Prostate gland (tissue), 2 donors: Measurements from ENCODE around the gene ADGRG7. TPM values are rescaled to one million over a fixed set of nuclear protein-coding genes. Genes with fewer than 3 reads are reported as not detected.

Source experiments
- DNase-seq: peaks from one replicate; pipeline ENCODE4 v3.0.0-alpha.2; 2019; ENCODE audit warnings: low spot score
- H3K27ac ChIP-seq, 2 donors: fragments of 200-600 bp; sonication (generic); 2 replicates each; pipeline ENCODE4 v1.5.1; 2017 to 2019
- H3K27me3 ChIP-seq: fragments of 200-600 bp; sonication (generic); replicated peaks from 2 replicates; pipeline ENCODE4 v1.5.1; 2019; ENCODE audit not compliant: insufficient read depth
- H3K36me3 ChIP-seq, 2 donors: fragments of 200-600 bp; sonication (generic); 1 replicate in 1 of 2; 2 replicates in 1 of 2; pipeline versions ENCODE4 v1.5.1 to v1.8.1; 2017 to 2019
- H3K4me1 ChIP-seq: fragments of 200-600 bp; sonication (generic); replicated peaks from 2 replicates; pipeline ENCODE4 v1.5.1; 2019
- H3K4me3 ChIP-seq, 2 donors: fragments of 200-600 bp; sonication (generic); 2 replicates each; pipeline ENCODE4 v1.5.1; 2017 to 2019
- H3K9me3 ChIP-seq: fragments of 200-600 bp; sonication (generic); 2 replicates; pipeline ENCODE4 v1.5.1; 2017
- POLR2A ChIP-seq: fragments of 450-650 bp; IDR thresholded peaks from one replicate; pipeline ENCODE4 v1.6.1; 2016; ENCODE audit warnings: antibody characterized with exemption, mild to moderate bottlenecking
- POLR2AphosphoS5 ChIP-seq: sonication (generic); formaldehyde crosslinking; IDR thresholded peaks from one replicate; pipeline ENCODE4 v1.6.1; 2017; ENCODE audit warnings: antibody characterized with exemption
- WGBS: methylation state at CpG from one replicate; pipeline ENCODE4 v1.1.5; 2018; 5-methylcytosine and 5-hydroxymethylcytosine counted together
- intact Hi-C: fragments of 100-400 bp; cut with DNase I; formaldehyde crosslinking; loops from one replicate; pipeline ENCODE4 v1.14.2; 2022
- small RNA-seq, 2 donors: library from RNA; depleted of rRNA; stranded (forward); fragments of <200 nt; gene quantifications; one replicate each; pipeline ENCODE3, GENCODE V24; 2016
- total RNA-seq, 2 donors: library from RNA; depleted of rRNA; stranded (reverse); fragments of >200 nt; gene quantifications; one replicate each; pipeline ENCODE4 v1.1.0, GENCODE V29; 2016
- TF ChIP-seq, protein P1 (sequence below), 4 experiments: fragments of 200-600 bp in 2 of 4; fragments of 450-650 bp in 2 of 4; sonication (generic) in 2 of 4; IDR thresholded peaks; 1 replicate in 3 of 4; 2 replicates in 1 of 4; pipeline ENCODE4 v1.5.1; 2016 to 2019; ENCODE audit warnings: antibody characterized with exemption in 4 of 4, mild to moderate bottlenecking in 2 of 4, moderate library complexity in 2 of 4

Gene ADGRG7
- total RNA-seq, 2 donors from 2014 or later, result 0.68 TPM; not detected in 1

GRCh38 chr3:100737334-100737733 lies 127.9 kb downstream of the ADGRG7 start:
- DNase-seq, result no peak
- Histone ChIP-seq H3K9me3 (no peaks in the 10 kb centered on the region), H3K27me3 (no peaks in the 10 kb centered on the region), H3K36me3 (peaks cover 0 to 4% of the 10 kb centered on the region in 2 donors), H3K4me1 (no peaks in the 10 kb centered on the region), H3K4me3 (no peak overlapping the region), H3K27ac (no peak overlapping the region)
- 20% methylated on average over 2 of the region's 2 CpGs for WGBS
- intact Hi-C loops, result no loop called here
- no peak for TF ChIP-seq POLR2A
- TF ChIP-seq, protein P1, sequence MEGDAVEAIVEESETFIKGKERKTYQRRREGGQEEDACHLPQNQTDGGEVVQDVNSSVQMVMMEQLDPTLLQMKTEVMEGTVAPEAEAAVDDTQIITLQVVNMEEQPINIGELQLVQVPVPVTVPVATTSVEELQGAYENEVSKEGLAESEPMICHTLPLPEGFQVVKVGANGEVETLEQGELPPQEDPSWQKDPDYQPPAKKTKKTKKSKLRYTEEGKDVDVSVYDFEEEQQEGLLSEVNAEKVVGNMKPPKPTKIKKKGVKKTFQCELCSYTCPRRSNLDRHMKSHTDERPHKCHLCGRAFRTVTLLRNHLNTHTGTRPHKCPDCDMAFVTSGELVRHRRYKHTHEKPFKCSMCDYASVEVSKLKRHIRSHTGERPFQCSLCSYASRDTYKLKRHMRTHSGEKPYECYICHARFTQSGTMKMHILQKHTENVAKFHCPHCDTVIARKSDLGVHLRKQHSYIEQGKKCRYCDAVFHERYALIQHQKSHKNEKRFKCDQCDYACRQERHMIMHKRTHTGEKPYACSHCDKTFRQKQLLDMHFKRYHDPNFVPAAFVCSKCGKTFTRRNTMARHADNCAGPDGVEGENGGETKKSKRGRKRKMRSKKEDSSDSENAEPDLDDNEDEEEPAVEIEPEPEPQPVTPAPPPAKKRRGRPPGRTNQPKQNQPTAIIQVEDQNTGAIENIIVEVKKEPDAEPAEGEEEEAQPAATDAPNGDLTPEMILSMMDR (IDR thresholded peaks at IDR 0.05), result peak in 3 of 4 experiments; percentile 28 to 40 (median 29)

GRCh38 chr3:100740207-100740606 lies 130.8 kb downstream of the ADGRG7 start:
- H3K27me3 ChIP-seq, result no peaks in the 10 kb centered on the region
- no peak overlapping the region for H3K27ac ChIP-seq
- no peak overlapping the region for H3K4me3 ChIP-seq
- TF ChIP-seq POLR2AphosphoS5 (no peak), POLR2A (no peak)
- TF ChIP-seq, protein P1 (IDR thresholded peaks at IDR 0.05), result no peak
- intact Hi-C loops, result no loop called here
- WGBS, result 89% methylated on average over 1 of the region's 1 CpG
- H3K36me3 ChIP-seq, result peaks cover 0 to 4% of the 10 kb centered on the region in 2 donors
- H3K4me1 ChIP-seq, result no peaks in the 10 kb centered on the region
- no peaks in the 10 kb centered on the region for H3K9me3 ChIP-seq
- DNase-seq, result no peak

DNA sequence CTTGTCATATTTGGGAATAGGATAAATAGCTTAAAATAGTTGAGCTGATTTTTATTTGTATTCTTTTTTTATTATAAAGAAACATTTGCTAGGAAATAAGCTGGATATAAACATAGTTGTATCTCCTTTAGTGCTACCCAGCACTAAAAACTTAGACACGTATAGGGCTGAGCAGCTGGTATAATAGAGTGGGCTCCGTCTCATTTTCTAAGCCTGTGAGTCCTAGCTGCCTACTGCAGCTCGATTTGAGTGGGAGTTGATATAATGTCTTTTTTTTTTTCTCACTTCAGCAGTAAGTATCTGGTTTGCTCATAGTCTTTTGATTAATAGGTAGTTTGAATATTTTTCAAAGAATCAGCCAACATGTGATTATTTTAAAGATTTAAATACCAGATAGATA lies 134.1 kb downstream of the ADGRG7 start:
- TF ChIP-seq POLR2AphosphoS5, result no peak
- TF ChIP-seq, protein P1 (IDR thresholded peaks at IDR 0.05), result no peak
- no peak for TF ChIP-seq POLR2A
- DNase-seq, result no peak
- Histone ChIP-seq H3K9me3 (no peaks in the 10 kb centered on the region), H3K27ac (no peak overlapping the region), H3K27me3 (no peaks in the 10 kb centered on the region), H3K4me1 (no peaks in the 10 kb centered on the region), H3K4me3 (no peak overlapping the region), H3K36me3 (peaks cover 0 to 11% of the 10 kb centered on the region in 2 donors)
- WGBS, result 91% methylated on average over 3 of the region's 3 CpGs
- intact Hi-C loops, result no loop called here

DNA sequence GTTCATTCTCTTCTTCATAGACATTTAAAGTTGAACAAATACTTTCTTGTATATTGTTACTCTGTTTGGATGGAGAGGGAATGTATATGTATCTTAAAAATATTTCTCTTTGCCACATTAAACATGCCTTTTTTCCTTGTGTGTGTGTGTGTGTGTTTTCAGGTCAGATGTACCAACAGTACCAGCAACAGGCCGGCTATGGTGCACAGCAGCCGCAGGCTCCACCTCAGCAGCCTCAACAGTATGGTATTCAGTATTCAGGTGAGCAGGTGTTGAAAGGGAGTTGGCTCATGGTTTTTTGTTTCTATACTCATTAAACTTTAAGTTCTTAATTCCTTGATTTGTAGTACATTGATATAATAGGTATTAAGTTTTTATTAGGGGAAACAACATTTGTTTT lies 135.3 kb downstream of the ADGRG7 start:
- Histone ChIP-seq H3K9me3 (no peaks in the 10 kb centered on the region), H3K4me1 (no peaks in the 10 kb centered on the region), H3K4me3 (no peak overlapping the region), H3K36me3 (peaks cover 0 to 12% of the 10 kb centered on the region in 2 donors), H3K27me3 (no peaks in the 10 kb centered on the region), H3K27ac (no peak overlapping the region)
- TF ChIP-seq POLR2A, result no peak
- no peak for TF ChIP-seq POLR2AphosphoS5
- intact Hi-C loops, result no loop called here
- DNase-seq, result no peak
- 98% methylated on average over 2 of the region's 2 CpGs for WGBS

Small RNAs within 50 kb of the gene (small RNA-seq; reads per million reads assigned to genes)
- 0 reads per million in 2 donors for gene RF00322

Other genes starting within 250 kb of the ADGRG7 start
- gene TOMM70, start 208.5 kb upstream of the ADGRG7 start, total RNA-seq, result 10 to 100 TPM; 34.0 to 36.1 TPM
- gene LNP1, start 208.1 kb upstream of the ADGRG7 start, total RNA-seq, result 1 to 10 TPM in 1 of 2 donors, under 1 TPM in 1; 0.73 to 3.4 TPM
- gene TMEM45A, start 117.0 kb upstream of the ADGRG7 start, total RNA-seq, result 10 to 100 TPM in 1 of 2 donors, 1 to 10 TPM in 1; 6.3 to 11.8 TPM
- gene TFG, start 99.9 kb downstream of the ADGRG7 start, total RNA-seq, result 10 to 100 TPM; 80.6 to 81.5 TPM